GM21360 (cell line): ENCODE results near the gene FBXL13.
"Not testable (repeated sequence)": the region's sequence is repeated elsewhere in the genome, so short reads cannot be mapped to it uniquely, and the experiment has no call there.

Experiments used
- ATAC-seq: cut with Tn5 transposase; IDR thresholded peaks from one replicate; pipeline ENCODE4 v1.9.1; 2021; ENCODE audit warnings: mild to moderate bottlenecking, moderate library complexity; ENCODE audit not compliant: unreplicated experiment

The FBXL13 gene

GRCh38 chr7:102830197-102830596, 244.4 kb downstream of the FBXL13 start:
- no peak for ATAC-seq

DNA sequence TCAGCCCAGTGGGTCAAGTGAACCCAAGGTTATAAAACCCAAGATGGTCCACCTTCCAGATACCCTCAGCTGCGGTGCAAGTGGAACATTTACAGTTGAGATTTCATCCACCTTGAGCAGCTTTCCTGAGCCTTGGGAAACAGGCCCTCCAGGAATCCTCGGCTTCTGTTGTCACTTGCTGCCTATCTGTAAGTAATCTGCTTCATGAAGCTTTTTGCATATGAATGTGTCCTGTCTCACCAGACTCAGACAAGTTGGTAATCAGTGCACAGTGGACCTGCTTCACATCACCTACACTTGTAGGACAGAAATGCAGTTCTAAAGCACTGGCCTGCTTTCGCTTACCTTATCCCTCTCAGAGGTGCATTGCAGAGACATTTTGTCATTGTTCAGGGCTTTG, 245.5 kb downstream of the FBXL13 start:
- no peak for ATAC-seq

GRCh38 chr7:102828286-102828685, 246.3 kb downstream of the FBXL13 start:
- ATAC-seq: no peak

- no peak for ATAC-seq
Observed at GRCh38 chr7:102823390-102824119, 251.0 kb downstream of the FBXL13 start.

DNA sequence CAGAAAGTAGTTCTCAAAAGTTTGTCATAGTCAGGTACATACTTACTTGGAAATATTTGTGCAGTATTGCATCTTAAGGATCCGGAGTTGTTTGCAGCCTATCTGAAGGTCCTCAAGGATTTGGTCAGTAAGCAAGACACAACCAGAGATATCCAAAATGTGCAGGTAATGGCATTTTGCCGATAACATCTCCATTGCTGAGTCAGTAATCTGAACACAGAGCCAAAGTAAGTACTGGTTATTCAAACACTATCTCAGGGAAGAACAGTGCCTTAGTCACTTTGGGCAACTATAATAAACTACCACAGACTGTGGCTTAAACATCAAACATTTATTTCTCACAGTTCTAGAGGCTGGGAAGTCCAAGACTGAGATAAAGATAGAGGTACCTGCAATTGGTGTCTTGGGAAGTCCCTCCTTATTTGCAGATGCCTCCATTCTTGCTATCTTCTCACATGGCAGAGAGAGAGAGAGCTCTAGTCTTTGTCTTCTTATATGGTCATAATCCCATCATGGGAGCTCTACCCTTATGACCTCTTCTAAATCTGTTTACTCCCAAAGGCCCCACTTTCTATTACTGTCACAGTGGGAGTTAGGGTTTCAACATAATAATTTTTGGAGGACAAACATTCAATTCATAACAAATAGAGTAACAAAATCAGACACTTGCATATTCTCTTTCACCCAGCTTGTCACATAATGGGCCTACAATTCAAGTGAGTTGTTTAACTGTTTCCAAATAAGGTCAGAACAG, 252.4 kb downstream of the FBXL13 start:
- no peak for ATAC-seq

DNA sequence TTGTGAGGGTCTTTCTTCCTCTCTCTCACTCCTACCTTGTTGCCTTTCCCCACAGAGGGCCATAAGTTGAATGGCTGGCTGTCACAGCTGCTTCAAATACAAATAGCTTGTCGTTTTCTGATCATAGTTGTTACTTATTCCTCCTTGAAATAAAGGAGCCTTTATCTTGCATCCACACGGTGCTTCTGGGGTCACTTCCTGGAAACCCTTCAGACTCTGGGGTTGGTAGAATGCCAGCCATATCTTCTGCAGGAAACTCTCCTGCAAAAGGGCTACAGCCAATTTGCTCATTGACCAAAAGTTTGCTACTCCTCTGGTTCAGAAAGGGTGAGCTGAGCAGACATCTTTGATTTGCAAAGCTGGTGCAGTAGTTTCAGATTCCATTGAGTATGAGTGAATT, 255.4 kb downstream of the FBXL13 start:
- no peak for ATAC-seq

DNA sequence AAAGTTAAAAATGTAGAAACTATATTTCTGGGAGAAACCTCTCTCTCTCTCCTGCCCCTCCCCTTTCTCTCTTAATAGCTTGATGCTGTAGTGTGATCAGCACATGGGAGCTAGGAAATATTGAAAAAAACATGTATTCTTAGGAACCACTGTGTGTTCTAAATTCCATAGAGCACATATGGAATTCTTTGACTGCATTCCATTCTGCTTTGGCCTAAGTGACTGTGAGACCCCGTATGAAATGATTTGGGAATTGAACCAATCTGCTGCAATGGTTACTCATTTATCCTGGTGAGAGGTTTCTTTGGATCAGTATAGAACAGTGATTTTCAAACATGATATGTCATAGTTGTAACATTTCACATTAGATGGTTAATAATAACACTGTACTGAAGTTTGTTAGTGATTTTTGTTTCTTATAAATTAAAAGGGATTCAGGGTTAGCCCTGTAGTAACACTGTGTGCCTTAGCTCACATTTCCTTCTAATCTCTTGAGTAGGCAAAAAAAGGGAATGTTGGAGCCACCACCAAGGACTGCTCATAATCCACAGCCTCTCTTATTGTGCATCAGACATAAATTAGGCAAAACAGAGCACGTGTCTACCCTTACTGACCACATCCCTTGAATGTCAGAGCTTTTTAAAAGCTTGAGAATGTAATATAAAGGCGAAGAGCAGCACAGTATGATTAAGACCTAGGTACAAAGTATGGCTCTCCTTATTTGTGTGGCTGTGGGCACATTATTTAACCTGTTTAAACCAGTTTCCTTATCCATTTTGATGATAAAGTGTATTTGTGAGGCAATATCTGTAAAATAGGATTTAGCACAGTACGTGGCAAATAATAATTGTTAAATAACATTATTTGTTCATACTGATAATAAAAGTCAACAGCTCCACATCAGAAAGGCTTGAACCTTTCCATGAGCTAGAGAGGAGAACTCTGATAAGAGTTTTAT, 256.7 kb downstream of the FBXL13 start:
- ATAC-seq: no peak

GRCh38 chr7:102814025-102814471, 260.5 kb downstream of the FBXL13 start:
- no peak for ATAC-seq

DNA sequence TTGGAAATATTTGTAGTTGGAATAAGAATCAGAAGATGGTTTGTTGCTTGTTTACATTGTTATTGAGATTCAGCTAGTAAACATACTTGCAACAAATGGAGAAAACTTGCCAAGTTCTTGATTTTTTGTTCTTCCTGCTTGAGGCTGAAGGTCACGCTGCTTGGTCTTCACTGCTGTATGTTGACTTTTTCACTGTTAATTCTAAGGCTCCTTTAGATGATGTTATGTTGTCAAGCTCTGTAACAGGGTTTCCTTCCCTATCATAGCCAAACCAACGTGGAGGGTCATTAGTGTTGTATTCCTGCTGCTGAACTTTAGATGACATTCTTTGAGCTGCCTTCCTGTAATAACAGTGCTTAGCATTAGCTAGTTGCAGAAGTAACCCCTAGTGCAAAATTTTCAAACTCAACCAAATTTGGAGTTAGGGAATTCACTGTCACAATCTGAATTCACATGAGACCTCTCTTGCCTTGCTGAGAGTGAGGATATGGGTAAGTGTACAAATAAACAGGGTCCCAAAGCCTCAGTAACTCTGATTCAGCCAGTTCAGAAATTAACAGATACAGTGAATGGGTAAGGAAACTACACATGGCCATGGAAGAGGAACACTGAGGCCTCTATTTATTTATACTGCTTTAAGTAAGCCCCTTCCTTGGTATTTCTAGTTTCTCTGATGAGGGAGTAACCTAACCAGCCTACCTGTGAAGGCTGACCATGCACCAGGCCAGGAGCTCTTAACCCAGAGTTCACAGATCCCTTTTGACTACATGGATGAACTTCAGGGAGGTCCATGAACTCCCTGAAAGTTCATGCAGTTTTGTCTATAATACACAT, 261.2 kb downstream of the FBXL13 start:
- ATAC-seq: no peak

- no peak for ATAC-seq
Observed at GRCh38 chr7:102811942-102812678, 262.5 kb downstream of the FBXL13 start.

- ATAC-seq: no peak
Observed at GRCh38 chr7:102810916-102811315, 263.7 kb downstream of the FBXL13 start.

GRCh38 chr7:102806613-102807012, 268.0 kb downstream of the FBXL13 start:
- ATAC-seq: no peak

- not testable (repeated sequence) for ATAC-seq
Observed at GRCh38 chr7:102795987-102796595, 278.5 kb downstream of the FBXL13 start.

DNA sequence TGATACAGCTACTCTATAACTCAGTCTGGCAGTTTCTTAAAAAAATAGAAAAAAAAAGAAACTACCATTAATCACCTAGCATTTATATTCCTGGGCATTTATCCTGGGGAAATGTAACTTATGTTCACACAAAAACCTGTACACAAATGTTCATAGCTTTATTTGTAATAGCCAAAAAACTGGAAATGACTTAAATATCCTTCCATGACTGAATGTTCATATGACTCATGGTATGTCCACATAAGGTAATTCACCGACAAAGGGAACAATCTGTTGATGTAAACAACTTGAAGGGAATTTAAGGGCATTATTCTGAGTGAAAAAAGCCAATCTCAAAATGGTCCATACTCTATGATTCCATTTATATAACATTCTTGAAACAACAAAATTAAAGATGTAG, 280.0 kb downstream of the FBXL13 start:
- ATAC-seq: not testable (repeated sequence)

GRCh38 chr7:102791831-102792230, 282.8 kb downstream of the FBXL13 start:
- not testable (repeated sequence) for ATAC-seq

DNA sequence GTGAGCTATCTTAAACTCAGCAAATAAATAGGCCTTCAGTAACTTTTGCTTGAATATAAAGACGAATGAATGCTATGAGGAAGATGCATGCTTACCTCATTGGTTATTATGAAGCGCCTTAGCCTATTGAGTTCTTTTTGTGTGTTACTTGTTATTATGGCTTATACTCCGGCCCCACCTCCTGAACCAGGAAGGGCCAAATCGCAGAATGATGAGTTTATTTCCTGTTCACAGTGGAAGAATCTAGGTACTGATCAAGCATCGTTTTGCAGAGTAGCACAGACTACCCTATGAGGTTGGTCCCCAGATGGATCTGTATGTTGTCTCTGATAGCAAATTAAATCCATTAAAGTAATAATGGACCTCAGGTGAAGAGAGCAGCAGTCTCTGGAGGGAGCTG, 283.2 kb downstream of the FBXL13 start:
- ATAC-seq: not testable (repeated sequence)

DNA sequence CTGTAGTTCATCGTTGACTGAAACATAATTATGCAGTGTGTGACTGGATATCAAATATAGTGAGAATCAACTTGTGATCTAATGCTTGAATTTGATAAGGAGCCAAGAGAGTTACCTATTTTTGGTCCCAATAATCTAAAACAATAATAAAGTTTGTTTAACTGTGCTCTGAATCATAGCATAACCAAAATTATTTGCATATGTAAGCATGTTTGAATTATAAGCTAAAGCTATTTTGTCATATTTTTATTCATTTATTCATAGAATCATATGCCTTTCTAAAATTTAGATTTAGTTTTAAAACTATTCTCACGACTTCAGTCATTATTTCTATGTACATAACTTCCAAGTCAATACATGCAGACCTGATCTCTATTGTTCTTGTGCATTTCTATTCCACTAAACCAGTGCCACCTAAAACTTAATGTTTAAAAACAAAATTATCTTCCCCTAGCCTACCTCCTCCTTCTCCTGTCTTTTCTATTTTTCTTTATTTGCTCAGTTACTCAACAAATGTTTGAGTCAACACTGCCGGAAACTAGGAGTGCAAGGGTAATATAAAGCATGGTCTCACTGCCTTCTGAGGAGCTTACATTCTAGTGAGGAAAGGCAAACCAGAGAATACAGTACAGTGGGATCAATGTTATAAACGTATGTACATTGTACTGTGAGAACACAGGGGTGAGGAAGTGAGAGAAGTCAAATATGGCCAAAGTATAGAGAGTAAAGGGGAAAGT, 284.1 kb downstream of the FBXL13 start:
- not testable (repeated sequence) for ATAC-seq

DNA sequence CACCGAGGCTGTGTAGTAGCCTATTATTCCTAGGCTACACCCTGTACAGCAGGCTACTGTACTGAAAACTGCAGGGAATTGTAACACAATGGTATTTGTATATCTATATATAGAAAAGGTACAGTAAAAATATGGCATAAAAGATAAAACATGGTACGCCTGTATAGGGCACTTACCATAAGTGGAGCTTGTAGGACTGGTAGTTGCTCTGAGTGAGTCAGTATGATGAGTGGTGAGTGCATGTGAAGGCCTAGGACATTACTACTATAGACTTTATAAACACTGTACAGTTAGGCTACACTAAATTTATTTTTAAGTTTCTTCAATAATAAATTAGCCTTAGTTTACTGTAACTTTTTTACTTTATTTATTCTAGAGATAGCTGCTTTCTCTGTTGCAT, 285.8 kb downstream of the FBXL13 start:
- ATAC-seq: not testable (repeated sequence)
